KMS-11 (cell line): ENCODE data around the gene CXCL14.

Experiments used
- H2AFZ ChIP-seq: fragments of 200-600 bp; sonication (generic); 2 replicates; pipeline ENCODE4 v1.6.1; 2016; ENCODE audit warnings: antibody characterized with exemption, mixed run types, low read depth
- H3K27ac ChIP-seq: fragments of 200-600 bp; sonication (generic); 2 replicates; pipeline ENCODE4 v1.6.1; 2016; ENCODE audit warnings: mild to moderate bottlenecking, mixed run types
- H3K27me3 ChIP-seq: fragments of 200-600 bp; sonication (generic); 2 replicates; pipeline ENCODE4 v1.6.1; 2017; ENCODE audit warnings: mild to moderate bottlenecking, low read depth, mixed run types, moderate library complexity; ENCODE audit not compliant: insufficient read depth
- H3K36me3 ChIP-seq: fragments of 200-600 bp; sonication (generic); 2 replicates; pipeline ENCODE4 v1.6.1; 2017; ENCODE audit warnings: mild to moderate bottlenecking, mixed run types; ENCODE audit not compliant: insufficient read depth
- H3K4me1 ChIP-seq: fragments of 200-600 bp; sonication (generic); 2 replicates; pipeline ENCODE4 v1.6.1; 2016; ENCODE audit warnings: mild to moderate bottlenecking, low read depth, mixed run types; ENCODE audit not compliant: poor library complexity, severe bottlenecking
- H3K4me2 ChIP-seq: fragments of 200-600 bp; sonication (generic); 2 replicates; pipeline ENCODE4 v1.7.0; 2016; ENCODE audit warnings: mild to moderate bottlenecking, mixed run types
- H3K4me3 ChIP-seq: fragments of 200-600 bp; sonication (generic); IDR thresholded peaks from 2 replicates; pipeline ENCODE4 v1.6.1; 2017; ENCODE audit warnings: low read depth, low read length, mixed read lengths; ENCODE audit not compliant: insufficient read depth
- H3K79me2 ChIP-seq: fragments of 200-600 bp; sonication (generic); 2 replicates; pipeline ENCODE4 v1.6.1; 2016; ENCODE audit warnings: low read depth, mixed run types; ENCODE audit not compliant: insufficient read depth
- H3K9ac ChIP-seq: fragments of 200-600 bp; sonication (generic); 2 replicates; pipeline ENCODE4 v1.6.1; 2016; ENCODE audit warnings: mild to moderate bottlenecking, mixed run types
- H4K20me1 ChIP-seq: fragments of 200-600 bp; sonication (generic); 2 replicates; pipeline ENCODE4 v1.6.1; 2016; ENCODE audit warnings: mild to moderate bottlenecking, mixed run types; ENCODE audit not compliant: insufficient read depth
- CTCF ChIP-seq: fragments of 200-600 bp; sonication (generic); conservative IDR thresholded peaks from 2 replicates; pipeline ENCODE4 v1.6.1; 2017; ENCODE audit warnings: low read depth, mild to moderate bottlenecking, antibody characterized with exemption, low read length, moderate library complexity, mixed read lengths

Gene CXCL14

GRCh38 chr5:135605221-135605620 is 26.4 kb upstream of the CXCL14 start:
- H3K9ac ChIP-seq: no peak overlapping the region
- no peaks in the 10 kb centered on the region for H4K20me1 ChIP-seq
- H3K36me3 ChIP-seq: no peaks in the 10 kb centered on the region
- TF ChIP-seq CTCF: no peak
- no peaks in the 10 kb centered on the region for H3K79me2 ChIP-seq
- H3K27ac ChIP-seq: no peak overlapping the region
- H2AFZ ChIP-seq: no peak overlapping the region
- H3K4me3 ChIP-seq: no peak overlapping the region
- no peaks in the 10 kb centered on the region for H3K4me1 ChIP-seq
- no peaks in the 10 kb centered on the region for H3K27me3 ChIP-seq
- H3K4me2 ChIP-seq: no peak overlapping the region

GRCh38 chr5:135604056-135604455 is 25.3 kb upstream of the CXCL14 start:
- no peak for TF ChIP-seq CTCF

GRCh38 chr5:135602882-135603721 is 24.3 kb upstream of the CXCL14 start:
- no peak for TF ChIP-seq CTCF
- H3K27ac ChIP-seq: no peak overlapping the region
- H3K4me3 ChIP-seq: no peak overlapping the region
- H2AFZ ChIP-seq: no peak overlapping the region
- H3K9ac ChIP-seq: no peak overlapping the region
- H3K27me3 ChIP-seq: no peaks in the 10 kb centered on the region
- H3K79me2 ChIP-seq: no peaks in the 10 kb centered on the region
- no peak overlapping the region for H3K4me2 ChIP-seq
- H3K36me3 ChIP-seq: no peaks in the 10 kb centered on the region
- H4K20me1 ChIP-seq: no peaks in the 10 kb centered on the region
- no peaks in the 10 kb centered on the region for H3K4me1 ChIP-seq

More at GRCh38 chr5:135604056-135604455, 25.3 kb upstream of the CXCL14 start:
- H3K27ac ChIP-seq: no peak overlapping the region
- H3K9ac ChIP-seq: no peak overlapping the region
- H2AFZ ChIP-seq: no peak overlapping the region
- no peaks in the 10 kb centered on the region for H3K4me1 ChIP-seq
- no peak overlapping the region for H3K4me2 ChIP-seq
- no peaks in the 10 kb centered on the region for H3K36me3 ChIP-seq
- no peaks in the 10 kb centered on the region for H4K20me1 ChIP-seq
- H3K27me3 ChIP-seq: no peaks in the 10 kb centered on the region
- no peak overlapping the region for H3K4me3 ChIP-seq
- H3K79me2 ChIP-seq: no peaks in the 10 kb centered on the region

- H3K4me3 ChIP-seq: no peak overlapping the region
- no peaks in the 10 kb centered on the region for H3K79me2 ChIP-seq
- no peak overlapping the region for H2AFZ ChIP-seq
- no peak overlapping the region for H3K27ac ChIP-seq
- H4K20me1 ChIP-seq: no peaks in the 10 kb centered on the region
- H3K4me2 ChIP-seq: no peak overlapping the region
- no peaks in the 10 kb centered on the region for H3K27me3 ChIP-seq
- TF ChIP-seq CTCF: no peak
- no peak overlapping the region for H3K9ac ChIP-seq
- H3K36me3 ChIP-seq: no peaks in the 10 kb centered on the region
- no peaks in the 10 kb centered on the region for H3K4me1 ChIP-seq
Measured at GRCh38 chr5:135601466-135601865, 22.7 kb upstream of the CXCL14 start.
